HG03135 (cell line): ENCODE measurements around the gene CACNA1A.

Experiments
- ATAC-seq: cut with Tn5 transposase; IDR thresholded peaks from one replicate; pipeline ENCODE4 v1.9.1; 2021; ENCODE audit warnings: mild to moderate bottlenecking, moderate library complexity; ENCODE audit not compliant: unreplicated experiment

CACNA1A gene

DNA sequence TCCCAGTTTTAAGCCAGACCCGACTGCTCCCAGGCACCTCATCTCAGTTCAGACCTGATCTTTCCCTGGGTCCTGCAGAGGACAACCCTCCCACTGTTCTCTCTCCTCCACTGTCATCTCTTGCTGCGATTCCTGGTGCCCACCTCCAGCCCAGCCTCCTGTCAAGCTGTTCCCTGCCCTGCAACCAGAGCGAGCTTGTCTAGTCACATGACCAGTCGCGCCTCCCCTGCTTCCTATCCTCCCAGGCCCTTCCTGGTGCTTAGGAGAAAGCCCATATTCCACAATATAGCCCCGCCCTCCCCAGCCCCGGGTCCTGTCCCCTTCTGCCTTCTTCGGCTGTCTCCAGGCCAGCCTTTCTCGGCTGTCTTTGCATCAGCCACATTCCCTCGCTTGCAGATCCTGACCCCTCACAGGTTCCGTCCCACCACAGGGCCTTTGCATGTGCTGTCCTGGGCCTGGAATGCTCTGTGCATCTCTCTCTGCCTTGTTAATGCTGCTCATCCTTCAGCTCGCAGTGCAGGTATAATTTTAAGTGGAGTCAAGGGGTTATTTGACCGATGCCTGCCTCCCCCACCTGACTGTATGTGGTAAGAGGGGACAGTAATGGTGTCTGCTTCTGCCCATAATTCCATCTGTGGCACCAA is 267.3 kb downstream of the CACNA1A start:
- ATAC-seq, result no peak

DNA sequence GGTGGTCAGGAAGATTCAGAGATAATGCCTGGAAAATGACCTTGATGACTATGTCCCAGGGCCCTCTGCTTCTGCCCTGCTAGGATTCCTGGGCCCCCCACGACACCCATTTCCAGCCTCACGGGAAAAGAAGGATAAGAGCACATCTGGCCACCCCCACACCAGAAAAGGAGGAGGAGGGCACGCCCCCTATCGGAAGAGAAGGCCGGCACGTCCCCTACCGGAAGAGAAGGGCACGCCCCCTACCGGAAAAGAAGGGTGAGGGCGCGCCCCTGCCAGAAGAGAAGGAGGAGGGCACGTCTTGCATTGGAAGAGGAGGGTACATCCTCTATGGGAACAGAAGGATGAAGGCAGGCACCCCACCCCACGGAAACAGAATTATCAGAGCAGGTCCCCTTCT is 271.8 kb downstream of the CACNA1A start:
- ATAC-seq, result no peak

DNA sequence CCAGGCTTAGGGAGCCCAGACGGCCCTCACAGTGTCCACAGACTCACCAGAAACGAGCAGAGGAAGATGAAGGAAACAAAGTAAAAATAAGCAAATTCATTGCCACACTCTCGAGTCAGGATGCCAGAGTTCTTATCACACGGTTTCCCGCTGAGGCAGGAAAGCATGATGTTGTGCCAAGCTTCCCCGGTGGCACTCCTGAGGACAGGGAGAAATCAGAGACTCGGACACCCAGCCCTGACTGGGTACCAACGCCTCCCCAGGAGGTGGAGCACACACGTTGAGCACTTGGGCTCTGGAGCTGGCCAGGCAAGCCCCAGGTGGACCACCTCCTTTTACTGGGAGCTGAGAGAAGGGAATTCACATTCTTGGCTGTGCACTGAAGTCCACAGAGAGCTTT is 274.6 kb downstream of the CACNA1A start:
- ATAC-seq, result no peak

DNA sequence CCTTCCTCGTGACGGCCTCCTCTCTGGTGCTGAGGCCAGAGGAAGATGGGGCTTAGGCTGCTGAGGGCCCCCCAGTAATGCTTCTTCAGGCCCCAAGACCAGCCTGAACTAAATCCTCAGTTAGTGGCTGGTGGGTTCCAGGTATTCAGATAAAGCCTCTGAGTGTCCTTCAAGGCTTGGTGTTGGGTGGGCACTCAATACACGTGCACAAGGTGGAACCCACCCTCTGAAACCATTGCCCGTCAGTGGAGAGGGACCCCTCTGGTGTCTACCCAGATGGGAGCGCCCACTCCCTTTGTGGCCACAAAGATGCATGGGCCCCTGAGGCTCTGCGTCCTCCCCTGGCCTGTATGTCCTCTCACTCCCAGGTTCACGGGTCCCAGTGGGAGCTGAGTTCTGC is 277.0 kb downstream of the CACNA1A start:
- no peak for ATAC-seq

DNA sequence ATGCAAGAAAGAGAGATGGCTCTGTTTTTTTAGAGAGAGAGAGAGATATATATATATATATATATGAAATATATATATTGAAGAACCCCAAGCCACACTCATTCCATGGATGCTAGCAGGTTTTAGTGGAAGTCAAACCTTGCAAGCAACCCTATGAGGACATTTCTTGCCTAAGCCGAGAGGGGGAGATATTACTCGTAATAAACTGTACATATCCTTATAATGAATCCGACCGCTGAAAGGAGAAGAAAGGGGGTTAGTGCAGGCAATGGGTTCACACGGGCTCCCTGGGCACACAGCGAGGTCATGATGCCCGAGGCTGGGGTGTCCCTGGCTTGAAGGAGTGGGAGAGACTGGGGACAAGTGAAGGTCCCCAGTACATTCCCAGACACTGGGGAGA is 277.7 kb downstream of the CACNA1A start:
- no peak for ATAC-seq

DNA sequence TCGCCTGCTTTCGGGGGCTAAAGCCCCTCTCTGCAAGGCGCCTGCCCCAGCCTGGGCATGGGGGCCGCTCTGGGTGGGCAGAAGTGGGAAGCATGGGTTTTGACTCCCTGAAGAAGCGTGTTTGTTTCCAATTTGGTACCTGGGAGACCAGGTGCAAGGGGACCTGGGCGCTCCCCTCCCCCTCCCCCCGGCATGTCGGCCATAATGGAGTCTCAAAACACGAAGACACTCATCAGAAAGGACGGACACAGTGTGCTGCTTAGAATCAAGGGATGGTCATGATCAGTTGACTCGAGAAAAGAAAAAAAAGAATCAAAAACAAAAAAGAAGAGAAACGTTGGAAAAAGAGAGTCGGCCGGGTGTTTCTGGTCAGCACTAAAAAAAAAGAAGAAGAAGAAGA is 279.3 kb downstream of the CACNA1A start:
- ATAC-seq, result no peak

DNA sequence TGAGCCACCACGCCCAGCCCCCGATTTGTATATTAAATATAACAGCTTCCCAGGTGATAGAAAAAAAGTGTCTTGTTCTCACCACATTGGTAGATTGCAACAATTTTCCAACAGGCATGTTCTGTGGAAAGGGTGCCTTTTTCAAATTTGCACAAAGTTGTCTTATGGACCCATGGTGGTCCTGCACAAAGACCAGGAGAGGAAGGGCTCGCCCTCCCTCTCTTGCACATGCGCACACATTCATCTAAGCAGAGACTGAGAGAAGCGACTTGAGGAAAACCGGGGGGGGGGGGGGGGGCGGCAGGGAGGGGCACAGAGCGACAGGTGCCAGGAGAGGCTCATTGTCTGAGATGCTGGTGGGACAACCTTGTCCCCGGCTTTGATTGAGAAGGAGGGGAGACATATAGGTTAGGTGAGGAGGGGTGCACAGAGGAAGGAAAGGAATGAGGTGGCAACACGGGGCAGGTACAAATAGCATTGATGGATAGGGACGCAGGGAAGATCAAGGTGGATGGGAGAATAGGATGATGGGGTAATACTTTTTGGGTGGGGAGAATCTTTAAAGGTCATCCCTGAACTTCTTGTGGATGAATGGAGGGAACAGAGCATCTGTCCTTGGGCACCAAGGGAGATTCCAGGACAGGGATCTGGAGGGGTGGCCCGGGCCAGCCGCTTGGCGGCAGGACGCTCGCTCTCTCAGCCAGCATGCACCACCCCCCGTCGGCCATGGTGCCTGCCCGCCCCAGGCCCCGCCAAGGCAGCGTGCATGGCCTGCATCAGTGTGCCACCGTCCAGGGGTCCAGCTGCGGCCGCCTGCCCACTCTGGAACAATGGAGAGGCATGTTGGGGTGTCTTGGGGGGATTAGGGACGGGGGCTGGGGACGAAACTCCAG is 280.1 kb downstream of the CACNA1A start:
- ATAC-seq, result no peak

DNA sequence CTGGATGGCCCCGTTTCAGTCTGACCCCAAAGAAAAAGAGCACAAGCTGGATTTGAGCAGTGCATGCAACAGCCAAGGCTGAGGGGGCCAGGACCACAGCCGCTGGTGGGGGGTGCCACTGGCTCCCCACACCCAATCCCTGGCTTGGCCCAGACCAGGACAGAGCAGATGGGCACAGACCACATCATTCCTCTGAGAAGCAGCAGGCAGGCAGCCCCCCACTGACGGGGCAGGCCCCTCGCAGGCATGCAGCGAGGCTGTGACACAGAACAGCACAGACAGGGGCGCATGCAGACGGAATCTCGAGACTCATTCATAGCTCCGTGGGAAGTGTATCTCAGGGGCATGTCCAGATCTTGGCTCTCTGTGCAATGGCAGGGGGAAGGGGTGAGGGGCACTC is 281.2 kb downstream of the CACNA1A start:
- no peak for ATAC-seq

DNA sequence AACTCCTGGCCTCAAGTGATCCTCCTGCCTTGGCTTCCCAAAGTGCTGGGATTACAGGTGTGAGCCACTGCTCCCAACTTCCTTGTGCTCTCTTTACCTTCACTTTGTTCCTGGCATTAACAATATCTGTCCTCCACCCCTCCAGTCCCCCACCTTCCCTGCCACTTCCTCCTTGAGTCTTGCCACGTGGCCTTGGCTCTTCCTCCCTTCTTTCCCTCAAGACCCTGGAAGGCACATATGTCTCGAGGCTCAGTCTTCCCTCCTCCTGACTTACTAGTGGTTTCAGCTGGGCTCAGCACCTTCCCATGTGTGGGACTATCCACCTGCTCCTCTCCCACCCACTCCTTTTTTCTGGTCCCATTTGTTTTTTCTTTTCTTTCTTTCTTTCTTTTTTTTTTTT is 285.4 kb downstream of the CACNA1A start:
- ATAC-seq, result no peak

DNA sequence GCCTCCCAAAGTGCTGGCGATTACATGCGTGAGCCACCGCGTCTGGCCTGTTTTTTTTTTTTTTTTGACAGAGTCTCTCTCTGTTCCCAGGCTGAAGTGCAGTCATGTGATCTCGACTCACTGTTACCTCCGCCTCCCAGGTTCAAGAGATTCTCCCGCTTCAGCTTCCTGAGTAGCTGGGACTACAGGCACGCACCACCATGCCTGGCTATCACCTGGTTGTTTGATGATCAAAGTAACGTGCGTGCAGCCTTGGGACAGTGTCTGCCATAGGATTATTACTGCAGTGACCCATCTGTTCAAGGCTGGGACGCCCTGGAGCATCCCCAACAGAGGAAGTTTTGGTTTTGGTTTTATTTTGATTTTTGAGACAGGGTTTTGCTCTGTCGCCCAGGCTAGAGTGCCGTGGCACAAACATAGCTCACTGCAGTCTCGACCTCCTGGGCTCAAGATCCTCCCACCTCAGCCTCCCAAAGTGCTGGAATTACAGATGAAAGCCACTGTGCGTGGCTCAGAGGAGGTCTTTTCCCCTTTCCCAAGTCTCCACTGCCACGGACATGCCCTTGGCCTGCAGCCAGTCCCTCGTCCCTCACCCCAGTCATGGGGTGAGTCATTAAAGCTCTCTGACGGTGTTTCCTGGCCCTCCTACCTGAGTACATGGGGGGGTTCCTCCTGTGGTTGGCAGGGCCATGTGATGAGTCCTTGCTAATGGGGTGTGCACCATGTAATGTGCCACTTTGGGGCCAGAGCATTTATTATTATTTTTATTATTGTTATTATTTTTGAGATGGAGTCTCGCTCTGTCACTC is 290.5 kb downstream of the CACNA1A start:
- ATAC-seq, result no peak

DNA sequence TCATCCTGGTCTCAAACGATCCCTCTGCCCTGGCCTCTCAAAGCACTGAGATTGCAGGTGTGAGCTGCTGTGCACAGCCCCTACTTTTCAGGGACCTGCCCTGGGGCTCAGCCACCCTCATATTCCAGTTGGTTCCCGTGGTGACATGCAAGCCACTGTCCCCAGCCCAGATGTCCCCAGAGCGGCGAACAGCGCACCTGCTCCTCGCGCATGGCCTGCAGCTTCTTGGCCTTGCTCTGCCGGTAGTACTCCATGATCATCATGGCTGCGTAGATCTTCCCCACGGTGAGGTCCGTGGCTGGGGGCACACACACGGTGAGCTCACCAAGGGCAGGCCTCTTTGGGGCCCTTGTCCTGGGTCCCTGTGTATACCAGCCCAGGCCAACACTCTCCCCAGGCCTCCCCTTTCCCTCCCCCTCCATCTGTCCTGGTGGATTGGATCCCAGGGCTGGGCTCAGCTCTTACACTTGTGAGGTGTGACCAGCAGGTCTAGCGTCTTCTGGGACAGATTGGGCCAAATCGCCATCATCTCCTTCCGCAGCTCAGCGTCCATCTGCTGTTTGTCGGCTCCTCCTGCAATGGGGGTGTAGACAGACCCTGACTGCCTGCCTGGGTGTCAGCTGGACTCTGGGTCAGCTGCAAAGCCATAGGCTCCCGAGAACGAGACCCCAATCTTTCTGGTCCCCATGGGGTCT is 292.1 kb downstream of the CACNA1A start:
- no peak for ATAC-seq

DNA sequence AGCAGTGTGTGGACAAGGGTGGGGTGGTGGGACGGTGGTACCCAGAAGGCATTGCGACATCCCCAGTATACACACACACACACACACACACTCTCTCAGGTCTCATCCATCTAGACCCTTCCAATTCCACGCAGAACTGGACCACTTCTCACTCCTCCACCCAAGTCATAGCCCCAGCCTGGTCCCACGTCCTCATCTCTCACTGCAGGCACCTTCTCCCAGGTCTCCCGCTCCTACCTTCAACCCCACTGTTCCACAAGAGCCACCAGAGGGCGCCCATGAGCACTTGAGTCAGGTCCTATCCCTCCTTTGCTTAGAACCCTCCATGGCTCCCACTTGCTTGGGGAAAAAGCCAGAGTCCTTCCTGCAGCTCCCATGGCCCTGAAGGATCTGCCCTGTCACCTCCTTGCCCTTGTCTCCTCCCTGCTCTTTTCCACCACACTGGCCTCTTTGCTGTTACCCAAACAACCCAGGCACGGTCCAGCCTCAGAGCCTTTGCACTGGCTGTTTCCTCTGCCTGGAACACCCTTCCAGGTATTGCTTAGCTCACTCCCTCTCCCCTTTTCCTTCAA is 293.4 kb downstream of the CACNA1A start:
- ATAC-seq, result no peak

DNA sequence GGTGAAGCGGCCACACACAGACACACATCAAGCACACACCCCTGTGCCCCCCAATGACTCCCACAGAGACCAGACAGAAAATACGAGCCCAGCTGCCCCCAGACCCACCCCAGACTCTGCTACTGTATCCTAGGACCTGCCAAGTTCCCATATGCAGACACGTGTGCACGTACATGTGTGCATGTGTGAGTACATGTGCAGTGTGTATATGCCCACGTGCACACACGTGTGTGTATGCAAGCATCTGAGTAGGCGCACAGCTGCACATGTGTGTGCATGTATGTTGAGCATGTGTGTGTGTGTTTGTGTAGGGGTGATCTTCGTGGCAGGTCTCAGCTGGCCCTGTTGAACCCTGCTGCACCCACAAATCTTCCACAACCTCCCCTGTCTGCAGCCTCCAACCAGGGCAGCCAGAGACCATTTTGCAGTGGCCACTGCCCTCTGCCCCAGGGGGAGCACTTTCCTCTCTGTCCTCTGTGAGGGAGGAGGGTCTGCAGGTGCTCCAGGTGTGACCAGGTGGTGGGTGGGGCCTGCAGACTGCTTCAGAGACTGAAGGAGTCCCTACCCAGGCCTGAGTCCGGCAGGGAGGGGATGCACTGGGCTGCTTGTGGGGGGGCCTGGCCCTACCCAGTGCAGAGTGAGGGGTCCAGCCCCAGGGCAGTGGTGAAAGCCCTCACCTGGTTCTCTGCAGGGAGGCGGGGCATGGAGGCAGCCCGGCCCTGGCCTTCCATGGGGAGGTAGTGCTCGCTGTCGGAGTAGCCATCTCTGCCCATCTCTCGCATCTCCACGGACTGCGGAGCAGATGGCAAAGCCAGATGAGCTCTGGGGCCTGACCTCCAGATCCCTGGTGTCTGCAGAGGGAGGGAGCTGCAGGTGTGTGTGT is 294.6 kb downstream of the CACNA1A start:
- no peak for ATAC-seq

DNA sequence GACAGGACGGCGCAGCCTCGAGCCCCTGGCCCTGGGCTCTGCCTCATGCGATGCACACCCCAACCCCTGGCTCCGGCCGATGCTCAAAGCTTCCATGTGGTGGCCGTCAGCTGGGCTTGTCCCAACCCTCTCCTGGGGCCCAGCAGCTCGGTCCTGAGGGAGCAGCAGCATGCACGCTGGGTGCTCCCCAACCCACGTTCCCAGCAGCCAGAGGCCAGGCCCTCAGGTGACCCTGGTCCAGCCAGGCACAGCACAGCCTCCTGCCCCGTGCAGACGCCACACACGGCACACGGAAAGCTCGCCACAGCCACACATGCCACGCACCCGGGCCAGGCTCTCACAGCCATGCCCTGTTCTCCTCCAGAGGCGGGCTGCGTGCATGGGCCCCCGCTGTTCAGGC is 295.3 kb downstream of the CACNA1A start:
- ATAC-seq, result no peak

DNA sequence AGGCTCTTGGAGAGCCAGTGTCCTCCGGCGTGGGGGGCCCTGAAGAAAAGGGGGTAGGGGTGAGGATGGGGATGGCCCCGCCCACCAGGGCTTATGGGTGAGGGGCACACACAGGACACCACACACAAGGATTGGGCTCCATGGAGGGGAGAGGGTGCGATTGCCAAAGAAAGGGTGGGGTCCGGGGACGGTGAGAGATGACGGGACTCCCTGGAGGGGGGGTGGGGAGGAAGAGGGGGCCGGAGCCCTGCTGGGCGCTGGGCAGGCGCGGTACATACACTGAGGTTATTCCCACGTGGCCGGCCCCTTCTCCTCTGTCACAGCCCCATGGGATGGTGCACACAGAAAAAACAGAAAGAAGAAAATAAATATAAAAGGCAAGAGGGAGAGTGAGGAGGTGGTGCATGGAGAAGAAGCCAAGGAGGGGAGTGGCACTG is 295.9 kb downstream of the CACNA1A start:
- no peak for ATAC-seq

DNA sequence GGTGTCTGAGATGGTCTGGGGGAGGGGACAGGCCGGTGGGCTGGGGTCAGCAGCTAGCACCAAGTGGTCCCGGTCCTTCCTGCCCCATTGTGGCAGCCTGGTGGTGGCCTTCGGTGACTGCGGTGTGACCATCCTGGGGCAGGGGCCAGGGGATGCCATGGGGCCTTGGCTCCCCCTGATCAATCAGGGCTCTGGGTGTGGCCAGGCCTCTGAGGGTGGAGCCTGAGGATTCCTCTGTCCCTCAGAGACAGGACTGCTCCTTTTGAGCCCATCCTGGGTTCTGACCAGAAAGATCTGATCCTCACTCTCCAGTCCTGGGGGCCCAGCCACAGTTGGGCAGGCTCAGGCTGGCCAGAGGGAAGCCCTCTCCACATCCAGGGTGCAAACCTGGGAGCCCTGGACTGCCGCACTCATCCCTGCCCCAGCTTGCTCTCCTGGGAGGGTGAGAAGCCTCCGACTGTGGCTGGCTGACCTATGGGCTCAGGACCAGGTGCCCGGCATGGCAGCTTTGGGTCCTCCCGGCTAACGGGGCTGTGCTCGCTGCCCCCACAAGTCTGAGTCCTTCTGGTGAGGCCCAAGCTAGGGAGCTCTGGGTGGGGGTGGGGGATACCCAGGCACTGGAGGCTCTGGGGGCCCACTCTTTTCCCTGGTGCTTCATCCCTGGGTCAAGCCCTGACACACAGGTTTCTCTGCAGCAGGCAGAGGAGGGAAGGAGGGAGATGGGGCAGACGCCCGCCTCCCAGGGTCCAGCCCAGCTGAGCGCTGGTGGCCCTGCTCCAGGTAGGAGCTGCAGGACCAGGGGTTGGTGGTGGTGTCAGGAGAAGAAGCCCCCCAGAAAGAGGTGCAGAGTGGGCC is 296.6 kb downstream of the CACNA1A start:
- ATAC-seq, result no peak

DNA sequence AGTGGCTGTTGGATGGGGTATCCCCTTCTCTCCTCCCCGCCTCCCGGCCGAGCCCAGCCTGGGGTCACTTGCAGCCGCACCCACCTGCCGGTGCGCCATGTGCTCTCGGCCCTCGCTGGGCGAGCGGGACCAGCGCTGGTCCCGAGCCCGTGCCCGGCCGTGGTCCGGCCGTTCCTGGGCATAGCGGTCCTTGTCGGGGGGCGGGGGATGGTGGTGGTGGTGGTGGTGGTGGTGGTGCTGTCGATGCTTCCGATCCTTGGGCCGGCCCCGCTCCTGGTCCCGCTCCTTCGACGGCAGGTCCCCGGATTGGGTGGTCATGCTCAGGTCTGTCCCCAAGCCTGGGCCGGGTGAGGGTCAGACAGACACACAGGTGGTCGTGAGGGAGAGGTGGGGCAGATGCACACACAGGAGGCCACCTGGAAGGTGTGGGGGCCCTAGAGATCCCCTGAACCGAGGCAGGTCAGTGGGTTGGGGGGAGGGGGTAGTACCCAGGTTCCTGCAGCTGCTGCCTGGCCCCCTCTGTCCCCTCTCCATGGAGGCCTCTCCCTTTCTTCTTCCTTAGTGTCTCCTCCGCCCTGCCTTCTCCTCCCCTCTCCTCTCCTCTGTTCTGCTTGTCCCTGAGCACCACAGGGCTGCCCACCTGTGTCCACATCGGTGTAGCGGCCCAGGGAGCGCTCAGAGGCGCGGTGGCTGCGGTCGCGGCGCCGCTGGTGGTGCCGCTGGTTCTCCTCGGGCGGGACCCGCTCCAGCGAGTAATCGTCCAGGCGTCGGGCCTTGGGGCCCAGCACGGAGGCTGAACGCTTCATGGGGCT is 297.4 kb downstream of the CACNA1A start:
- peak; percentile 16 for ATAC-seq
